Head of caudate nucleus (tissue), 42 donors: ENCODE results near the gene POLK.
A peak's percentile ranks its signal among the peaks of the same experiment; 100 is the strongest.
"Not testable (repeated sequence)": the region's sequence is repeated elsewhere in the genome, so short reads cannot be mapped to it uniquely, and the experiment has no call there.

Experiments used
- DNase-seq, 42 donors: peaks; one replicate each; pipeline versions ENCODE4 v3.0.0 to v3.0.0-alpha.2; 2020 to 2021; ENCODE audit warnings: mixed read lengths in 7 of 42
- intact Hi-C: fragments of 100-400 bp; cut with DNase I; formaldehyde crosslinking; loops from one replicate; pipeline ENCODE4 v1.15.0; 2022

POLK gene

GRCh38 chr5:75511435-75512382 is at the start of gene POLK, which contains the start of gene CERT1:
Gene POLK, plus strand, starts transcription at chr5:75511891.
Gene CERT1, minus strand, starts transcription at chr5:75511629. Its CDS starts 422 bp downstream, at chr5:75511207.
- intact Hi-C loops = loop anchor here (2.0 to 5.0 kb wide), 2 partner anchors 175 to 206 kb away; partner anchors contain the start of genes HMGCR and POC5
- peak; percentile 96 to 100 (median 99) for DNase-seq

GRCh38 chr5:75463726-75464125 is 48.0 kb upstream of the POLK start:
- DNase-seq = no peak
- intact Hi-C loops = no loop called here

- intact Hi-C loops = no loop called here
- DNase-seq = peak in 2 of 42 donors; percentile 6 to 37
These were observed 46.2 kb upstream of the POLK start for GRCh38 chr5:75465480-75465879.

- intact Hi-C loops = no loop called here
- no peak for DNase-seq
These were observed 45.5 kb upstream of the POLK start for GRCh38 chr5:75466006-75466716.

- intact Hi-C loops = no loop called here
- no peak for DNase-seq
These were observed 43.1 kb upstream of the POLK start for GRCh38 chr5:75468593-75468992.

DNA sequence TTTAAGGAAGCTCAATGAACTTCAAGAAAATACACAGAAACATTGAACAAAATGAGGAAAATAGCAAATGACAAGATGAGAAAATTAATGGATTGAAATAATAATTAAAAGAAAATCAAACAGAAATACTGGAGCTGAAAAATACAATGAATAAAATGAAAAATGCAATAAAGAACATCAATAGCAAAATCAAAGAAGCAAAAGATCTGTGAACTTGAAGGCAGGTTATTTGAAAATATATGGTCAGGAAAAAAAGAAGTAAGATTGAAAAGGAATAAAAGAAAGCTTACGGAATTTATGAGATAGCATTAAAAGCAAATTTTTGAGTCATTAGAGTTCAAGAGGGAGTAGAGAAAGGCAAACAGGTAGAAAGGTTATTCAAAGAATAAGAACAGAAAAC is 42.7 kb upstream of the POLK start:
- no peak for DNase-seq
- intact Hi-C loops = no loop called here

- intact Hi-C loops = no loop called here
These were observed 40.5 kb upstream of the POLK start for GRCh38 chr5:75471193-75471592.

DNA sequence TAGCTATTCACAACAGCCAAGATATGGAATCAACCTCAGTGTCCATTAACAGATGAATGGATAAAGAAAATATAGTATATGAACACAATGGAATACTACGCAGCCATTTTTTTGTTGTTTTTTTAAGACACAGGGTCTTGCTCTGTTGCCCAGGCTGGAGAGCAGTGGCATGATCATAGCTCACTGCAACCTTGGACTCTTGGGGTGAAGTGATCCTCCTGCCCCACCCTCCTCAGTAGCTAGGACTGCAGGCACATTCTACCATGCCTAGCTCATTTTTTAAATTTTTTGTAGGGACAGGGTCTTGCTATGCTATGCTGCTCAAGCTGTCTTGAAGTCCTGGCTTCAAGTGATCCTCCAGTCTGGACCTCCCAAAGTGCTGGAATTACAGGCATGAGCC is 38.7 kb upstream of the POLK start:
- intact Hi-C loops = no loop called here
- DNase-seq = no peak

More at GRCh38 chr5:75471193-75471592, 40.5 kb upstream of the POLK start:
- no peak for DNase-seq

DNA sequence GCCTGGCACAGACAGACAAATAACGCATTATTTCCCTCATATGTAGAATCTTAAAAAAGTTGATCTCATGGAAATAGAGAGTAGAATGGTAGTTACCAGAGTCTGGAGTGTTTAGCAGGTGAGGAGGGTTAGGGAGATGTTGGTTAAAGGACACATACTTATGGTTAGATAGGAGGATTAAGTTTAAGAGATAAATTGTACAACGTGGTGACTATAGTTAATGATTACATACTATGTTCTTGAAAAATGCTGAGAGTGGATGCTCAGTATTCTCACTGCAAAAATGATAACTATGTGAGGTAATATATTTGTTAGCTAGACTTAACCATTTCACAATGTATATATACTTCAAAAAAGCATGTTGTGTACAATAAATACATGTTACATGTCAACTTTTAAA is 38.2 kb upstream of the POLK start:
- DNase-seq = no peak
- intact Hi-C loops = no loop called here

DNA sequence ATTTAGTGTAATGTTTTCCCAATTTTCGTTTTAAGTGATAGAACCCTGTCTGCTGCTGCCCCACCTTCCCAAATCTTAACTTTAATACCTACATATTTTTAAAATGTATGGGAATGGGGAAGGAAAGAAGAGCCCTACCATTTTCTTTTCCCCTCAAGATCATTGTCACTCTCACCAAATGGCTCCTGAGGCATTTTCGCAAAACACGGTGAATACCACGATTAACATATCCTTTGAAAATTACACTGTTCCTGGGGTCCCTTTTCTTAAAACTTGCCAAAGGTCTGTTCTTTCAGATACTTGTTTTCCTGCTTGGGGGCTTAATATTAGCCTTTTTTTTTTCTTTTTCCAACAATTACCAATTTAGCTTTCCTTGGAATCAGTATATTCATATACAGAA is 36.3 kb upstream of the POLK start:
- no peak for DNase-seq
- intact Hi-C loops = no loop called here

DNA sequence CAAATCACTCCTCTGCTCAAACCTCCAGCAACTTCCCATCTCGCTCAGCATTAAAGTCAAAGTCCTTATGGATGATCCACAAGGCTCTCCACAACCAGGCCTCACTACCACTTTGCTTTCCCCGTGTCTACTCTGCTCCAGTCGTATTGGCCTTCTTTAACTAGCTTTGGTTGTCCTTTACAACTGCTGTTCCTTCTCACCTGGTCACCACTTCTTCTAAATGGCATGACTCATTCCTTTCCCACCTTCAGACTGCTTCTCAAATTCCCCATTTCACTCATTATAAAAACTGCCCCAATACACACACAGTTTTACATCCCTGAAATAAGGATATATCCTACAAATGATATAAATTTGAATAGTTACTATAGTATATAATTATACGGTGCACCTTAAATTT is 30.7 kb upstream of the POLK start:
- DNase-seq = peak in 2 of 42 donors; percentile 5 to 14
- intact Hi-C loops = no loop called here

- intact Hi-C loops = no loop called here
- no peak for DNase-seq
These were observed 29.2 kb upstream of the POLK start for GRCh38 chr5:75482482-75482881.

DNA sequence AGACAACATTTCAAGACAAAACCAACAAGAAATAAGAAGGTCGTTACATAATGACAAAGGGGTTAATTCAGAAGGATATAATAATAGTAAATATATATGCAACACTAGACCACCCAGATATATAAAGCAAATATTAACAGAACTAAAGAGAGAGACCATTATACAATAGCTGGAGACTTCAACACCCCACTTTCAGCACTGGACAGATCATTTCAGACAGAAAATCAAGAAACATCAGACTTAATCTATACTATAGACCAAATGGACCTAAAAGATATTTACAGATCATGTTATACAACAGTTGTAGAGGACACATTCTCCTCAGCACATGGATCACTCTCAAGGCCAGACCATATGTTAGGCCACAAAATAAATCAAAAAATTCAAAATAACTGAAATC is 27.1 kb upstream of the POLK start:
- DNase-seq = no peak
- intact Hi-C loops = no loop called here

- DNase-seq, intact Hi-C loops: not testable (repeated sequence)
These were observed 21.8 kb upstream of the POLK start for GRCh38 chr5:75489847-75490246.

DNA sequence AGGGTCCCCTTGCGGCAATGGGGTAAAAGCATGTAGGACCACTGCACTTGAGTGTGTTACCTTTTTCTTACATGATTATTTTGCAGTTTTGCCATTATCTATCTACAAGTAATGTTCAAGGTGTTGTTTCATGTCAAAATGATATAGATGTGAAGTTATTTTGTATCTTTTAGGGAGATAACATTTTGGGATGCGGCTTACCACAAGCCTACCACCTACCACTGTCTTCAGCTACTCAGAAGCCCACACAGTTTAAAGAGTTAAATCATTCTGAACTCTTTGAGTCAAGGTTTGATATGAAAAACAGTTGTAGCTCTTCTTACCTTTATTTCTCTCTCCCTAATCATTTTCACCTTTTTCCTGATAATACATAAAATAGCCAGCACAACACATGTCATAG is 20.1 kb upstream of the POLK start:
- no peak for DNase-seq
- intact Hi-C loops = no loop called here

DNA sequence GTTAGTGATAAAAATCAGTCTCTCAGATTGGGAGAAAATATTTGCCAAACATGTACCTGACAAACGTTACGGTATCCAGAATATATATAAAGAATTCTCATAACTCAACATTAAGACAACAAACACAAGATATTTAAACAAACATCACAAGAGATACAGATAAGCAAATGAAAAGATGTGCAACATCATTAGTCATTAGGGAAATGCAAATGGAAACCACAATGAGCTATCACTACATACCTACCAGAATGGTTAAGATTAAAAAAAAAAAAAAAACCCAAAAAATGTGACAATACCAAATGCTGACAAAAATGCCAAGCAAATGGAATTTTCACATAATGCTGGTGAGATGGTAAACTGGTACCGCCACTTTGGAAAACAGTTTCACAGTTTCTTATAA is 15.7 kb upstream of the POLK start:
- no peak for DNase-seq
- intact Hi-C loops = no loop called here

DNA sequence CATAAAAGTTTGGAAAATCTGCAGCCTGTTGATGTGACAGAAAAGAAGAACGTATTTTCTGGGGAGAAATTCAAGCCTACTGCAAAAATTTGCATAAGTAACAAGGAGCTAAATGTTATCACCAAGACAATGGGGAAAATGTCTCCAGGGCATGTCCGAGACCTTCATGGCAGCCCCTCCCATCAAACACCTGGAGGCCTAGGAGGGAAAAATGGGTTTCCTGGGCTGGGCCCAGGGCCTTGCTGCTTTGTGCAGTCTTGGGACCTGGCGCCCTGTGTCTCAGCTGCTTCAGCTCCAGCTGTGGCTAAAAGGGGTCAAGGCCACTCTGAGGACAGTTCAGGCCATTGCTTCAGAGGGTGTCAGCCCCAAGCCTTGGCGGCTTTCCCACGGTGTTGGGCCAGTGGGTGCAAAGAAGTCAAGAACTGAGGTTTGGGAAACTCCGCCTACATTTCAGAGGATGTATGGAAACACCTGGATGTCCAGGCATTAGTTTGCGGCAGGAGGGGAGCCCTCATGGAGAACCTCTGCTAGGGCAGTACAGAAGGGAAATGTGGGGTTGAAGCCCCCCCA is 13.4 kb upstream of the POLK start:
- DNase-seq = no peak
- intact Hi-C loops = no loop called here

- DNase-seq, intact Hi-C loops: not testable (repeated sequence)
These were observed 12.8 kb upstream of the POLK start for GRCh38 chr5:75498875-75499274.

DNA sequence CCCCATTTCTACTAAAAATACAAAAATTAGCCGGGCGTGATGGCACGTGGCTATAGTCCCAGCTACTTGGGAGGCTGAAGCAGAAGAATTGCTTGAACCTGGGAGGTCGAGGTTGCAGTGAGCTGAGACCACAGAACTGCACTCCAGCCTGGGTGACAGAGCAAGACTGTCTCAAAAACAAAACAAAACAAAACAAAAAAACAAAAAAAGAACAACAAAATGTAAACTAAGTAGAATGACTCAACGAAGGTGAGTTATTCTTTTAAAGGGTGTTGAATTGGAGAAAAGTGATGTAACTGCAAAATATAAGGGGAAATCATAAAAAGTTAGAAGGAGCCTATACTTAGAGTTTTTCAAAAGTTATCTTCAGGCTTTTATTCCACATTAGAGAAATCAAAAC is 6.6 kb upstream of the POLK start:
- DNase-seq, intact Hi-C loops: not testable (repeated sequence)

- no peak for DNase-seq
- intact Hi-C loops = no loop called here
These were observed 3.9 kb upstream of the POLK start for GRCh38 chr5:75507841-75508240.
